Endothelial cell of umbilical vein (primary cell): ENCODE measurements around the gene RELN. TPM values are rescaled to one million over a fixed set of nuclear protein-coding genes. Genes with fewer than 3 reads are reported as not detected.

Experiments used
- BruUV-seq: library from RNA; stranded (reverse); fragments of 400-500 nt; replicated peaks from 2 replicates; lab custom pipeline; 2021; lab: Mats Ljungman, UMichigan
- CTCF ChIA-PET: fragments of 300-600, 350-600 bp; sonication (Branson Sonifier 250); formaldehyde crosslinking; loops from one replicate; lab custom pipeline; 2021; ENCODE audit warnings: antibody characterized with exemption, inconsistent platforms; lab: Charles Lee
- POLR2A ChIA-PET: fragments of 300-600, 350-600 bp; sonication (Branson Sonifier 250); formaldehyde crosslinking; loops from one replicate; lab custom pipeline; 2021; ENCODE audit warnings: antibody characterized with exemption, inconsistent platforms; lab: Charles Lee
- DNase-seq: peaks from one replicate; pipeline ENCODE4 v3.0.0-alpha.2; 2011; ENCODE audit warnings: low read depth, low spot score
- FAIRE-seq: peaks from 2 replicates; lab custom pipeline; 2011; peaks lifted over from hg19 to GRCh38; lab: Jason Lieb, UNC
- H2AFZ ChIP-seq: 2 replicates; pipeline ENCODE4 v1.6.0; 2012; ENCODE audit warnings: low read depth, low read length, control low read depth, inconsistent platforms
- H3K27ac ChIP-seq: 2 replicates; pipeline ENCODE4 v1.5.1; 2011; ENCODE audit warnings: low read depth, mild to moderate bottlenecking, control low read depth, low read length, moderate library complexity; ENCODE audit not compliant: insufficient read depth
- H3K27me3 ChIP-seq, 2 experiments: 2 replicates each; pipeline versions ENCODE4 v1.6.0 to v1.6.1; 2011; ENCODE audit warnings: low read length in 2 of 2, mixed read lengths in 1 of 2; ENCODE audit not compliant: control insufficient read depth in 2 of 2, insufficient read depth in 2 of 2
- H3K36me3 ChIP-seq, 2 experiments: 2 replicates in 1 of 2; 3 replicates in 1 of 2; pipeline ENCODE4 v1.5.1; 2011; ENCODE audit warnings: low read length in 2 of 2, mild to moderate bottlenecking in 1 of 2, moderate library complexity in 1 of 2; ENCODE audit not compliant: control insufficient read depth in 2 of 2, insufficient read depth in 2 of 2; ENCODE audit errors: extremely low read depth in 1 of 2
- H3K4me1 ChIP-seq: 3 replicates; pipeline ENCODE4 v1.5.1; 2011; ENCODE audit warnings: mild to moderate bottlenecking, low read length; ENCODE audit not compliant: control insufficient read depth, insufficient read depth; ENCODE audit errors: extremely low read depth
- H3K4me2 ChIP-seq: 2 replicates; pipeline ENCODE4 v1.6.1; 2011; ENCODE audit warnings: low read length, control low read depth, mixed read lengths; ENCODE audit not compliant: insufficient read depth
- H3K4me3 ChIP-seq, 3 experiments: fragments of 200-600 bp in 1 of 3; sonication (generic), shearing (Covaris generic) in 1 of 3; replicated peaks in 1 of 3; 2 replicates each; pipeline ENCODE4 v1.5.1; 2011 to 2016; ENCODE audit warnings: control low read depth in 3 of 3, low read length in 3 of 3, mild to moderate bottlenecking in 2 of 3, inconsistent platforms in 1 of 3, low read depth in 1 of 3, moderate library complexity in 1 of 3; ENCODE audit not compliant: insufficient read depth in 1 of 3
- H3K79me2 ChIP-seq: 2 replicates; pipeline ENCODE4 v1.6.0; 2012; ENCODE audit warnings: low read length, inconsistent platforms; ENCODE audit not compliant: control insufficient read depth, insufficient read depth
- H3K9ac ChIP-seq: replicated peaks from 2 replicates; pipeline ENCODE3; 2011; ENCODE audit warnings: low read length, control low read depth; ENCODE audit not compliant: insufficient read depth; ENCODE audit errors: extremely low read depth
- H3K9me1 ChIP-seq: replicated peaks from 3 replicates; pipeline ENCODE4 v1.6.0; 2011; ENCODE audit warnings: mild to moderate bottlenecking, low read length; ENCODE audit not compliant: control insufficient read depth, insufficient read depth; ENCODE audit errors: extremely low read depth
- H3K9me3 ChIP-seq: replicated peaks from 2 replicates; pipeline ENCODE4 v1.5.1; 2012; ENCODE audit warnings: low read length, inconsistent platforms; ENCODE audit not compliant: control insufficient read depth, insufficient read depth
- H4K20me1 ChIP-seq: replicated peaks from 2 replicates; pipeline ENCODE3; 2011; ENCODE audit warnings: mild to moderate bottlenecking, low read length; ENCODE audit not compliant: control insufficient read depth, insufficient read depth; ENCODE audit errors: extremely low read depth
- EZH2 ChIP-seq: IDR thresholded peaks from 2 replicates; pipeline ENCODE4 v1.6.1; 2012; ENCODE audit warnings: borderline replicate concordance, low read depth, mild to moderate bottlenecking, moderate library complexity, low read length, inconsistent platforms; ENCODE audit not compliant: severe bottlenecking
- FOS ChIP-seq: IDR thresholded peaks from 2 replicates; pipeline ENCODE4 v1.6.1; 2011; ENCODE audit warnings: mild to moderate bottlenecking, low read length, moderate library complexity, borderline replicate concordance; ENCODE audit not compliant: insufficient read depth
- GATA2 ChIP-seq: IDR thresholded peaks from 2 replicates; pipeline ENCODE4 v1.7.0; 2011; ENCODE audit warnings: low read depth, mild to moderate bottlenecking, moderate library complexity, mixed read lengths, low read length; ENCODE audit not compliant: insufficient read length, insufficient read depth
- JUN ChIP-seq: IDR thresholded peaks from 2 replicates; pipeline ENCODE4 v1.6.1; 2011; ENCODE audit warnings: borderline replicate concordance, low read depth; ENCODE audit not compliant: insufficient read length, insufficient read depth
- MAX ChIP-seq: IDR thresholded peaks from 2 replicates; pipeline ENCODE4 v1.6.1; 2011; ENCODE audit not compliant: insufficient read depth, insufficient read length
- MYC ChIP-seq: IDR thresholded peaks from one replicate; pipeline ENCODE4 v1.6.1; 2011; ENCODE audit warnings: mild to moderate bottlenecking, low read depth, low read length
- POLR2A ChIP-seq: IDR thresholded peaks from 2 replicates; pipeline ENCODE4 v1.6.1; 2012; ENCODE audit warnings: low read depth, mild to moderate bottlenecking, control low read depth, low read length
- POLR2AphosphoS5 ChIP-seq: IDR thresholded peaks from 2 replicates; pipeline ENCODE4 v1.6.1; 2012; ENCODE audit warnings: low read depth, mild to moderate bottlenecking, control low read depth, low read length, moderate library complexity; ENCODE audit not compliant: insufficient read depth
- dilution Hi-C: fragments of 300-500 bp; cut with MboI; formaldehyde crosslinking; loops from one replicate; pipeline ENCODE4 v1.15.0; 2019; ENCODE audit warnings: low sequenced_read_pairs; ENCODE audit not compliant: extremely low pct_ligation_motif_present
- intact Hi-C: fragments of 100-400 bp; cut with micrococcal nuclease; formaldehyde crosslinking; loops from one replicate; pipeline ENCODE4 v1.10.0; 2022
- polyA plus RNA-seq, 4 experiments: library from polyadenylated mRNA; depleted of rRNA in 3 of 4; stranded (reverse) in 3 of 4; unstranded in 1 of 4; fragments of >200 nt; gene quantifications; 2 replicates each; pipeline versions ENCODE4 v1.2.1 to v1.2.3, GENCODE V29; 2011 to 2012; ENCODE audit warnings: missing spikeins in 1 of 4
- total RNA-seq: library from RNA; stranded (reverse); gene quantifications from 2 replicates; pipeline ENCODE4 v1.2.3, GENCODE V29; 2021
- TF ChIP-seq, protein P1 (sequence below), 2 donors: IDR thresholded peaks; 1 replicate in 1 of 2; 2 replicates in 1 of 2; pipeline ENCODE4 v1.5.1; 2011; ENCODE audit warnings: low read length in 2 of 2, mild to moderate bottlenecking in 2 of 2, moderate library complexity in 2 of 2, control low read depth in 1 of 2, inconsistent platforms in 1 of 2, low read depth in 1 of 2; ENCODE audit not compliant: insufficient read depth in 1 of 2; ENCODE audit errors: extremely low read depth in 1 of 2

Gene RELN
- total and polyA plus RNA-seq, 2 donors (not counting 3 experiments of a cell fraction or from before 2014, with no cell fraction given), result 0.15 to 0.22 TPM

DNA sequence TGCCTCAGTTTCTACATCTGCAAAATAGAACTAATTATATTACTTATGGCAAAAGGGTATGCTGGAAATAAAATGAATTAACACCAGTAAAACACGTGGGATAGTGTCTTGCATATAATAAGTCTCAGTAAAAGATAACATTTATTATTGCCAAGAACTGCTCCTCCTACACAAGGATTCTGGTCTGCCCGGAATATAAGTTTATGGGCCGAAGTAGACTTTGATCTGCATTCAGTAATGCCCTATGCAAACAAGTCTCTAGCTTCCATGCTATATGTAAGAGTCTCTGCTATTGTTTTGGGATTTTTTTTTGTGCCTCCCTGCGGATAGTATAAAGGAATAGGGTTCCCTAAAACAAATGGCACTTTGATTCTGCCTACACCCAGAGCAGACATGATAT, 417.9 kb downstream of the RELN start:
- Histone ChIP-seq H3K36me3 (no peaks in the 10 kb centered on the region), H3K4me1 (no peaks in the 10 kb centered on the region), H3K9me3 (no peaks in the 10 kb centered on the region), H3K4me2 (no peak overlapping the region), H3K27me3 (peaks cover 10 to 14% of the 10 kb centered on the region in 2 experiments), H3K9me1 (no peaks in the 10 kb centered on the region), H4K20me1 (no peaks in the 10 kb centered on the region), H3K79me2 (no peaks in the 10 kb centered on the region), H3K4me3 (no peak overlapping the region), H3K9ac (no peak overlapping the region), H2AFZ (no peak overlapping the region), H3K27ac (no peak overlapping the region)
- no peak for DNase-seq
- ChIA-PET POLR2A (no interaction called here), CTCF (interaction anchor here (1.0 to 5.4 kb wide), 4 partner anchors 12 to 588 kb away, joined by 3 to 36 read pairs (median 6); no protein-coding TSS in a partner anchor)
- BruUV-seq, result no TSS peak
- intact Hi-C loops (loop anchor here (5.0 to 10.0 kb wide), 2 partner anchors 413 to 696 kb away; partner anchors contain the start of gene RELN), dilution Hi-C loops (no loop called here)
- TF ChIP-seq MAX, result no peak
- no peak for TF ChIP-seq FOS
- no peak for TF ChIP-seq JUN
- no peak for TF ChIP-seq GATA2
- TF ChIP-seq EZH2, result no peak
- TF ChIP-seq, protein P1, sequence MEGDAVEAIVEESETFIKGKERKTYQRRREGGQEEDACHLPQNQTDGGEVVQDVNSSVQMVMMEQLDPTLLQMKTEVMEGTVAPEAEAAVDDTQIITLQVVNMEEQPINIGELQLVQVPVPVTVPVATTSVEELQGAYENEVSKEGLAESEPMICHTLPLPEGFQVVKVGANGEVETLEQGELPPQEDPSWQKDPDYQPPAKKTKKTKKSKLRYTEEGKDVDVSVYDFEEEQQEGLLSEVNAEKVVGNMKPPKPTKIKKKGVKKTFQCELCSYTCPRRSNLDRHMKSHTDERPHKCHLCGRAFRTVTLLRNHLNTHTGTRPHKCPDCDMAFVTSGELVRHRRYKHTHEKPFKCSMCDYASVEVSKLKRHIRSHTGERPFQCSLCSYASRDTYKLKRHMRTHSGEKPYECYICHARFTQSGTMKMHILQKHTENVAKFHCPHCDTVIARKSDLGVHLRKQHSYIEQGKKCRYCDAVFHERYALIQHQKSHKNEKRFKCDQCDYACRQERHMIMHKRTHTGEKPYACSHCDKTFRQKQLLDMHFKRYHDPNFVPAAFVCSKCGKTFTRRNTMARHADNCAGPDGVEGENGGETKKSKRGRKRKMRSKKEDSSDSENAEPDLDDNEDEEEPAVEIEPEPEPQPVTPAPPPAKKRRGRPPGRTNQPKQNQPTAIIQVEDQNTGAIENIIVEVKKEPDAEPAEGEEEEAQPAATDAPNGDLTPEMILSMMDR (IDR thresholded peaks at IDR 0.05; ENCODE audit: extremely low read depth in 1 of 2, insufficient read depth in 1 of 2, low read depth in 1 of 2, low read length in 2 of 2), result no peak
- TF ChIP-seq MYC, result no peak
- TF ChIP-seq POLR2AphosphoS5, result no peak
- TF ChIP-seq POLR2A, result no peak
- FAIRE-seq, result no peak
